HG03469 (cell line): Measurements from ENCODE around the gene SMAD7.

Source experiments
- ATAC-seq: cut with Tn5 transposase; IDR thresholded peaks from one replicate; pipeline ENCODE4 v1.9.1; 2021; ENCODE audit warnings: mild to moderate bottlenecking, moderate library complexity, moderate number of reproducible peaks; ENCODE audit not compliant: unreplicated experiment

The SMAD7 gene

DNA sequence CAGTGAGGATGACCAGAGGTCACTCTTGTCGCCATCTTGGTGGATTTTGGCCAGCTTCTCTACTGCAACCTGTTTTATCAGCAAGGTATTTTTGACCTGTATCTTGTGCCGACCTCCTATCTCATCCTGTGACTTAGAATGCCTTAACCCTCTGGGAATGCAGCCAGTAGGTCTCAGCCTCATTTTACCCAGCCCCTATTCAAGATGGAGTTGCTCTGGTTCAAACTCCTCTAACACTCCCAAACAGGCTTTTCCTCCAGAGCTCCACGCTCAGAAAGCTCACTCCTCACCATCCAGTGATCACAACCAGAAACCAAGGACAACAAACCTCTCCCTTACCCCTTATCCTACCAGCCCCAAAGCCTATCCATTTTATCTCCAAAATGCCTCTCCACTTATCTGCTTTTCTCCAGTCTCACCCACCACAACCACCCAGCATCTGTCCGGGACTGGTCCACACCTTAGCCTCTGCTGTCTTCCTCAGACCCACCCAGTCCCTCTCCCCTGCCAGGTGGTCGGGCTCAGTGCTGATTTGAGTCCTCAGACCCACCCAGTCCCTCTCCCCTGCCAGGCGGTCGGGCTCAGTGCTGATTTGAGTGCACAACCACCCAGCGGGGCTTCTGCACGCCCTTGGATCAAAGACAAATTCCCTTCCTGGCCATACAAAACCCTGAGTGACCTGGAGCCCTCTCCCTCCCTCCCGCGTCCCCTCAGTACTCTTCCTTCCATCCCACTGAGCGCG, 11.7 kb upstream of the SMAD7 start:
- no peak for ATAC-seq

- ATAC-seq = no peak
Observed at GRCh38 chr18:48961547-48961946, 10.8 kb upstream of the SMAD7 start.

DNA sequence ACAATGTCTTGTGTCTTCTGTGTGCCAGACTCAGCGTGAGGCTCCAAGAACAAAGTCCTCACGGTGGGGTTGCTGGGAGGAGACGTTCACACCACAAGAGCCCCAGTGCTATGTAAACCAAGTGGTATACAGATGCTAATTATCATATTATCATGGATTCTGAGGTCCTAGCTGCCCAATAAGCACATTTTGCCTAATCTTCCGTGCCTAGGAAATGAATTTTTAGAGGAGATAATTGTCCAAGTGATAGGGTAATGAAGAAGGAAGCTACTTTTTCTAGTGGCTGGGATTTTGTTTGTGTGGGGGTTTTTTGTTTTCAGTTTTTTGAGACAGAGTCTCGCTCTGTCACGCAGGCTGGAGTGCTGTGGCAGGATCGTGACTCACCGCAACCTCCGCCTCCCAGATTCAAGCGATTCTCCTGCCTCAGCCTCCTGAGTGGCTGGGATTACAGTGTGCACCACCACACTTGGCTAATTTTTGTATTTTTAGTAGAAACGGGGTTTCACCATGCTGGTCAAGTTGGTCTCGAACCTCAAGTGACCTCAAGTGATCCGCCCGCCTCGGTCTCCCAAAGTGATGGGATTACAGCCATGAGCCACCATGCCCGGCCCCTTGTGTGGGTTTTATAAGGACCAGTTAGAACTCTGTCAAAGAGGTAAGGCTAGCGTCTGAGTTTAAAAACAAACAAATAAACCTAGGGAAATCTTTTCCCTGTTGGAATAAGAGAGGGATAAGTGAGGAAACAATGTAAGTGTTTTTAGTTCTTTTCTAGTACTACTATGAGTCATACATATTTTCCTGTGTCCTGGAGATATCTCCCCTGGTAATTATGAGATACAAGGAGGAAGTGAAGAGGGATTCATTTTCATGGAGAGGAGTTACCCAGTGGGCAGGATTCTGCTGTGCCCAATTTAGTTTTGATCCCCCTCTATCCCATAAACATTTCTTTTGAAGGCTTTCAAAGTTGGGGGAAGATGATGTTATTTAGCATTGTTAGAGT, 9.5 kb upstream of the SMAD7 start:
- no peak for ATAC-seq

- ATAC-seq = no peak
Observed at GRCh38 chr18:48959551-48959920, 8.8 kb upstream of the SMAD7 start.

DNA sequence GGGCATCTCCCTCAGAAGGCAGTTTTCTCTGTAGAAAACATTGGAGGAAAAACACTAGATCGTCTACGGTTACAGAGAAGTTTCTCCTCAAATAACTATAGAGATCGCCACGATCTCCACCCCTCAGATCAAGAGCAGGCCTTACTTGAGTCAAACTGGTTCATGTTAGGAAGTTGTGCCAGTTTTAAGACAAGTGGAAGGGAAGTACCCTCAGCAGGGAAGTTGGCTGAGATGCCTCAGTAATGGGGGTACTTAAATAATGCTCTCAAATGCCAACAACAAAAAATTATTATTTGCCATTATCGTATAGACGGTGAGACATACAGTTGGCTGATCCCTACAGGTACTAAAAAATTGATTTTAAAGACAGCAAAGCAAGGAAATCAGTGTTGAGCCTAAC, 8.2 kb upstream of the SMAD7 start:
- ATAC-seq = no peak

GRCh38 chr18:48957616-48958015, 6.9 kb upstream of the SMAD7 start:
- no peak for ATAC-seq

- no peak for ATAC-seq
Observed at GRCh38 chr18:48957136-48957535, 6.4 kb upstream of the SMAD7 start.

DNA sequence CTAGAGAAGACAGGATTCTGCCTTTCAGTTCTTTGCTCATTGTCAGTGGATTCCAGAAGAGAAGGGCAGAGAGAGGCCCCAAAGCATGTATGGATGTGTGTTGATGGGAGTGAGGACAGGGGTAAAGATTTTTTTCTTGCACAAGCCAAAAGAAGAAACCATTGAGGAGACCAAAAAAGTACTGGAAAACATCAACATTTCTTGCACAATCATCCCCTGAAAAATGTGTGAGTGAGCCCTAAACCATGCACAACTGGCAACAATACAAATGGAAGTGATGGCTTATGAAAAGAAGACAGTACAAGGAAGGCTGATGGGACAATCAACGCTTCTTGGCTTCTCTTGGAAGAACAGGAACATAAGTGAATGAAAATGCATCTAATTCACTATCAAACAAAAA, 5.6 kb upstream of the SMAD7 start:
- no peak for ATAC-seq

DNA sequence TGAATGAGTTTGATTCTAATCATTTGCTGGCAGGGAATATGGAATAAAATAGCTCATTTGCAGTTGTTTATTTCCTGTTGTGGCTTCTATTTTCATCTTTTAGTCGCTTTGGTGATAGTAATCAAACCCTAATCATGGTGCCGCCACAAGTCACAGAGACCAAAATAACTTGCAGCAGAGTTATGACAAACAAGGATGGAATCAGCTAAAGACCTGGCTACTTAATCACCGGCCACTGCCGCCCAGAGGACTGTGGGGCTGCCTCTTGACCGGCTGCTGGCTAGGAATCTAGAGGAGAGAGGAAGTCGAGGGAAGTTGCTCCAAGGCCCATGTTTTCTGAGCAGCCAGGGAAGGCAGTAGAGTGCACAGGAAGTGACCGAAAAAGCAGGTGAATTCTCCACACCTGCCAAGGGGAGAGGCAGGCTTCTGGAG, 5.1 kb upstream of the SMAD7 start:
- no peak for ATAC-seq

DNA sequence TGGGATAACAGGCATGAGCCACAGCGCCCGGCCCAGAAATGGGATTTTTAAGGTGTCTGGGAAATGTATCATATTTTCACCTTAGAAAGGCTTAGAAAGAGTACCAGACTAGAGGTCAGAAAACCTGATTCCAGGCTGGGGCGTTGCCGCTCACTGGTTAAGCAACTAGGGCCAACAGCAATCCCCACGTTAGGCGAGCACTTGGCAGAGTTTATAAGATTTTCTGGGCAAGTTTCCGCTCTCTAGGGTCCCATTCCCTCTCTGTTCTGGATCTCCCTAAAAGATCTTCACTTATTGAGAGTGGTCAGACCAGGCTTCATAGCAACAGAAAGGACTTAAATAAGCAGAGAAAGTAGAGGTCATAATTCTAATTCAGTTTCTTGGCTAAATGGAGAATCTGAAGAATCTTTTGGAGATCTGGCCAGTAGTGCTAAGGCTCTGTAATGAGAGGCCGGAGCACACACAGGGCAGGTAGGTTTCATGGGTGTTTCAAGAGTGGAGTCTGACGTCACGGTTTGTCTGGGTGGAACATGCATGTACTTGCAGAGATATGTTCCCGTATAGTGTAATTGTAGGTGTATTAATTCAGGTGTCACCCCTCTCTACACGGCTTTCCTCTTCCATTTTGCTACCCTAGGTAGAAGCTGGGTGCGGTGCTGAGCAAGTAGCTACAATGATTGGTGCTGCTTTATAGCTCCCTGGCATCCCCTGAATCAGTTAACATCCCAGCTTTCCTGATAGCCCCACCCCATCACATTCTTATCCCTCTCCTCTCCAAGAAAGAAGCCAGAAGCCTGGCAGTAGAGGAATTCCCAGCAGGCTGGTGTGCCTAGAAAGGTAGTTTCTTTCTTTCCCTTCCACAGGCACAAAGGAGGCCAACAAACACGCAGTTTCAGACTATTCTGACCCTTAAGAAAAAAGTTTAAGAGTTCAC, 4.4 kb upstream of the SMAD7 start:
- ATAC-seq = no peak

GRCh38 chr18:48953104-48953706, 2.4 kb upstream of the SMAD7 start:
- ATAC-seq = no peak

- ATAC-seq = peak; percentile 25
Observed at GRCh38 chr18:48952287-48953103, 1.7 kb upstream of the SMAD7 start.

DNA sequence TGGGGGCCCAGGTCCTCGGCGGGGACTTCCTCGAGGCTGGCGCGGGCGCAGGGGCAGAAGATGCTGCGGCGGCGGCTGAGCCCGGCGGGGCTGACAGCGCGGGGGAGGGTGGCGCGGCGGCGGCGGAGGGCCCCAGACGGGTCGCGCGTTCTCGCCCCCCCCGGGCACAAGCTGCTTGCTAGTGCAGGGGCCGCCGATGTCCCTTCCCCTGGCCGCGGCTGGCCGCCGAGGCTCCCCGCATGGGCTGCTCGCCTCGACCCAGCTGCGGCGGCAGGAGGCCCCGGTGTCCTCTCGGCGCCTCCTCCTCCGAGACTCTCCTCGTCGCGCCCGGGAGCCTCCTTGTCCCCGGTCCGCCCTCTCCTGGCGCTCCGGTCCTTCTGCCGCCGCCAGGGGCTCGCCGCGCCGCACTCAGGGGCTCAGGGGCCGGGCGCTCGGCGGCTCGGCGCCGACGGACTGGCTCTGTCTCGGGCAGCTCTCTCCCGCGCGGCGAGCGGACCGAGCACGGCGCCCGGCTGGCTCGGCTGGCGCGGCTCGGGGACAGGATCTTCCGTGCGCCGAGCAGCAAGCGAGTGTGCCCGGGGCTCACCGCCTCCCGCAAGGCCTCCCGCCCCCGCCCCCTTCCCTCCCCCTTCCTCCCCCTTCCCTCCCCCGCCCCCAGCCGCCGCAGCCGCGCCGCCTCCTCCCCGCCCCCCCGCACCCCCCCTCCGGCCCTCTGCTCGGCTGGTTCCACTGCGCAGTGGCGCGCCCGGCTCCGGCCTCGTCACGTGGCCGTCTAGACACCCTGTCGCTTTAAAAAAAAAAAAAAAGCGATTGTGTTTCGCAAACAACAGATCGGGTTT, 902 bp upstream of the SMAD7 start:
- peak; percentile 30 for ATAC-seq

DNA sequence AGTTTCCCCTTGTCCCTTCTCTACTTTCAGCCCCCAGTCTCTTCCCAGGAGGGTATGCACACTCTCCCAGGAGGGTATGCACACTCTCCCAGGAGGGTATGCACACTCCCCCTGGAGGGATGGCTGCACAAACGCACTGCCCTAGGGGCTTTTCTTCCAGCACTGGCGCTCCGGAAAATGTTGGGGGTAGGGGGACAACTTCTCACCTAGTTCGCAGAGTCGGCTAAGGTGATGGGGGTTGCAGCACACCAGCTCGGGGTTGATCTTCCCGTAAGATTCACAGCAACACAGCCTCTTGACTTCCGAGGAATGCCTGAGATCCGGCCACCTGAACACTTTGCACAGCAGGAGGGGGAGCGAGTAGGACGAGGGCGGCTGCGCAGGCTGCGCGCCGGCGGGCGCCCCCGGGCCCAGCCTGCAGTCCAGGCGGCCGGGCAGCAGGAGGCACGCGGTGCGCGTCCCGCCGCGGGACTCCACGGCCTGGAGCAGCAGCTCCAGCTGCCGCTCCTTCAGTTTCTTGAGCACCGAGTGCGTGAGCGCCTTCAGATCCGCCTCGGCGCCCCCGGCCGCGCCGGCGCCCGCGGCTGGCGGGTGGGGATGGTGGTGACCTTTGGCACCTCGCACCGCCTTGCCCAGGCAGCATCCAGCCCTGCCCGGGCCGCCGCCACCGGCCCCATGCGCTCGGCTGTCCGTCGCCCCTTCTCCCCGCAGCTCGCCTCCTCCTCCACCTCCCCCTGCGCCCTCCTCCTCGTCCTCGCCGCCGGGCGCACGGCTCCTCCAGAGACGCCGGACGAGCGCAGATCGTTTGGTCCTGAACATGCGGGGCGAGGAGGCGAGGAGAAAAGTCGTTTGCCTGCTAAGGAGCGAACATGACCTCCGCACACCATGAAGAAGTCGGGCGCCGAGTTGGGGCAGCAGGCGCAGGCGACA, 894 bp downstream of the SMAD7 start:
- no peak for ATAC-seq

GRCh38 chr18:48949050-48949605, 1.6 kb downstream of the SMAD7 start:
- ATAC-seq = no peak

- no peak for ATAC-seq
Observed at GRCh38 chr18:48948112-48949049, 2.4 kb downstream of the SMAD7 start.
